Thyroid gland (tissue), 4 donors: ENCODE measurements around the gene NMUR2. TPM values are rescaled to one million over a fixed set of nuclear protein-coding genes. Genes with fewer than 3 reads are reported as not detected.
A peak's percentile ranks its signal among the peaks of the same experiment; 100 is the strongest.

Source experiments
- DNase-seq, 2 donors: peaks; one replicate each; pipeline ENCODE4 v3.0.0-alpha.2; 2019
- H3K27ac ChIP-seq, 3 donors: fragments of 200-600 bp; sonication (generic); 1 replicate in 2 of 3; 2 replicates in 1 of 3; pipeline ENCODE4 v1.5.1; 2016 to 2019; ENCODE audit warnings: mild to moderate bottlenecking in 1 of 3, moderate library complexity in 1 of 3
- H3K27me3 ChIP-seq: fragments of 200-600 bp; sonication (generic); one replicate; pipeline ENCODE4 v1.5.1; 2019
- H3K36me3 ChIP-seq, 2 donors: fragments of 200-600 bp; sonication (generic); one replicate each; pipeline ENCODE4 v1.5.1; 2016 to 2019
- H3K4me1 ChIP-seq, 2 donors: fragments of 200-600 bp; sonication (generic); one replicate each; pipeline ENCODE4 v1.5.1; 2017 to 2019
- H3K4me3 ChIP-seq, 3 donors: fragments of 200-600 bp; sonication (generic); replicated peaks in 1 of 3; 1 replicate in 2 of 3; 2 replicates in 1 of 3; pipeline ENCODE4 v1.5.1; 2016; ENCODE audit warnings: mild to moderate bottlenecking in 1 of 3
- H3K9me3 ChIP-seq: fragments of 200-600 bp; sonication (generic); one replicate; pipeline ENCODE4 v1.5.1; 2017
- POLR2A ChIP-seq, 2 donors: fragments of 450-650 bp; IDR thresholded peaks; one replicate each; pipeline ENCODE4 v1.6.1; 2017; ENCODE audit warnings: antibody characterized with exemption in 2 of 2, mild to moderate bottlenecking in 2 of 2, moderate library complexity in 1 of 2
- WGBS, 2 donors: methylation state at CpG; one replicate each; pipeline ENCODE4 v1.1.5; 2017; 5-methylcytosine and 5-hydroxymethylcytosine counted together
- intact Hi-C: fragments of 100-400 bp; cut with DNase I; formaldehyde crosslinking; loops from one replicate; pipeline ENCODE4 v1.15.1; 2023
- total RNA-seq, 4 donors: library from RNA; depleted of rRNA; stranded (reverse); fragments of >200 nt; gene quantifications; one replicate each; pipeline ENCODE4 v1.2.3, GENCODE V29; 2016
- TF ChIP-seq, protein P1 (sequence below), 6 experiments: fragments of 200-600 bp in 3 of 6; fragments of 450-650 bp in 3 of 6; sonication (generic) in 3 of 6; IDR thresholded peaks; one replicate each; pipeline ENCODE4 v1.5.1; 2016 to 2019; ENCODE audit warnings: antibody characterized with exemption in 6 of 6, mild to moderate bottlenecking in 2 of 6, inconsistent platforms in 1 of 6, moderate library complexity in 1 of 6

Gene NMUR2, protein sequence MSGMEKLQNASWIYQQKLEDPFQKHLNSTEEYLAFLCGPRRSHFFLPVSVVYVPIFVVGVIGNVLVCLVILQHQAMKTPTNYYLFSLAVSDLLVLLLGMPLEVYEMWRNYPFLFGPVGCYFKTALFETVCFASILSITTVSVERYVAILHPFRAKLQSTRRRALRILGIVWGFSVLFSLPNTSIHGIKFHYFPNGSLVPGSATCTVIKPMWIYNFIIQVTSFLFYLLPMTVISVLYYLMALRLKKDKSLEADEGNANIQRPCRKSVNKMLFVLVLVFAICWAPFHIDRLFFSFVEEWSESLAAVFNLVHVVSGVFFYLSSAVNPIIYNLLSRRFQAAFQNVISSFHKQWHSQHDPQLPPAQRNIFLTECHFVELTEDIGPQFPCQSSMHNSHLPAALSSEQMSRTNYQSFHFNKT
- 1 to 10 TPM in 1 of 4 donors, under 1 TPM in 2, not detected in 1; 0.42 to 1.9 (median 0.59) TPM for total RNA-seq

DNA sequence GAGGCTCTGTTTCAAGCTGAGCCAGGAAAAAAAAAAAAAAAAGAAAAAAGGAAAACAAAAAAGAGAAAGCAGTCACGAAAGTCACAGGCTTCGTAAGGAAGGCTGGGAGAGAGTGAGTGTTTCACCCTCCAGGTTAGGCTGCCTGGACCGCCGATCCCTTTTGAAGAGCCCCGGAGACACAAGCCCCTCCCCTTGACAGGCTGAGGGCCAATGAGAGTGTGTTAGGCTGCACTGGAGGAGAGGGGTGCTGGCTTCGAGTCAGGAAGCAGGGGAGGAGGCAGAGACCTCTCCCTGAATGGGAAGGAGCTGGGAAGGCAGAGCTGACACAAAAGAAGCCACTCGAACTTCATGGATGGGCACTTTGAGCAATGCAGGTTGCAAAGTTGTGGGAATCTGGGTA lies at the start of gene NMUR2:
Gene NMUR2, minus strand, starts transcription at position 135 of the 400 bp plus-strand sequence. CDS start 166 bp downstream, outside the sequence.
- 8% methylated on average over 7 of the region's 7 CpGs for WGBS, 2 donors
- DNase-seq, result peak; percentile 74 to 78
- Histone ChIP-seq H3K9me3 (no peaks in the 10 kb centered on the region), H3K27me3 (no peaks in the 10 kb centered on the region), H3K36me3 (no peaks in the 10 kb centered on the region), H3K27ac (no peak within 1 kb of the TSS), H3K4me3 (no peak within 1 kb of the TSS), H3K4me1 (peaks cover 0 to 9% of the 10 kb centered on the region in 2 donors)
- TF ChIP-seq, protein P1, sequence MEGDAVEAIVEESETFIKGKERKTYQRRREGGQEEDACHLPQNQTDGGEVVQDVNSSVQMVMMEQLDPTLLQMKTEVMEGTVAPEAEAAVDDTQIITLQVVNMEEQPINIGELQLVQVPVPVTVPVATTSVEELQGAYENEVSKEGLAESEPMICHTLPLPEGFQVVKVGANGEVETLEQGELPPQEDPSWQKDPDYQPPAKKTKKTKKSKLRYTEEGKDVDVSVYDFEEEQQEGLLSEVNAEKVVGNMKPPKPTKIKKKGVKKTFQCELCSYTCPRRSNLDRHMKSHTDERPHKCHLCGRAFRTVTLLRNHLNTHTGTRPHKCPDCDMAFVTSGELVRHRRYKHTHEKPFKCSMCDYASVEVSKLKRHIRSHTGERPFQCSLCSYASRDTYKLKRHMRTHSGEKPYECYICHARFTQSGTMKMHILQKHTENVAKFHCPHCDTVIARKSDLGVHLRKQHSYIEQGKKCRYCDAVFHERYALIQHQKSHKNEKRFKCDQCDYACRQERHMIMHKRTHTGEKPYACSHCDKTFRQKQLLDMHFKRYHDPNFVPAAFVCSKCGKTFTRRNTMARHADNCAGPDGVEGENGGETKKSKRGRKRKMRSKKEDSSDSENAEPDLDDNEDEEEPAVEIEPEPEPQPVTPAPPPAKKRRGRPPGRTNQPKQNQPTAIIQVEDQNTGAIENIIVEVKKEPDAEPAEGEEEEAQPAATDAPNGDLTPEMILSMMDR (IDR thresholded peaks at IDR 0.05), result no peak
- no peak for TF ChIP-seq POLR2A (IDR thresholded peaks at IDR 0.05)
- intact Hi-C loops, result no loop called here

DNA sequence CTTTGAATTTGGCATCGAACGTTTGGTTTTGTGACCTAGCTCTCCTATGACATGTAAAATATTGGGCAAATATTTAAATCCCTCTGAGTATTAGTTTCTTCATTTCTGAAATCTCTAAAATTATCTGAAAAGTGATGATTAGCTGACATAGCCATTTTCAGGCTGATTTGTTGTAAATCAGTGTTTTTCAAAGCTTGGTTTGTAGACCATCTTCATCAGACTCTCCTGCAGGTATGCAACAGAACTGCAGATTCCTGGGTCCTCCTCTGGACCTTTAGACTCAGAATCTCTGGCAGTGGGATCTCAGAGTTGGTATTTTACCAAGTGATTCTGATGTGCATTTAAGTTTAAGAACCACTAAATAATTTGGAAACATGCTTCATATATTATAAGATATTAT lies 38.9 kb upstream of the NMUR2 start:
- no peak overlapping the region for H3K27ac ChIP-seq
- H3K36me3 ChIP-seq, result no peaks in the 10 kb centered on the region
- no peaks in the 10 kb centered on the region for H3K27me3 ChIP-seq
- no peak overlapping the region for H3K4me3 ChIP-seq
- intact Hi-C loops, result no loop called here
- 81 to 88% methylated on average over 2 of the region's 2 CpGs for WGBS, 2 donors
- no peak for DNase-seq
- H3K9me3 ChIP-seq, result no peaks in the 10 kb centered on the region
- no peak for TF ChIP-seq POLR2A (IDR thresholded peaks at IDR 0.05)
- TF ChIP-seq, protein P1 (IDR thresholded peaks at IDR 0.05), result no peak
- H3K4me1 ChIP-seq, result no peaks in the 10 kb centered on the region

DNA sequence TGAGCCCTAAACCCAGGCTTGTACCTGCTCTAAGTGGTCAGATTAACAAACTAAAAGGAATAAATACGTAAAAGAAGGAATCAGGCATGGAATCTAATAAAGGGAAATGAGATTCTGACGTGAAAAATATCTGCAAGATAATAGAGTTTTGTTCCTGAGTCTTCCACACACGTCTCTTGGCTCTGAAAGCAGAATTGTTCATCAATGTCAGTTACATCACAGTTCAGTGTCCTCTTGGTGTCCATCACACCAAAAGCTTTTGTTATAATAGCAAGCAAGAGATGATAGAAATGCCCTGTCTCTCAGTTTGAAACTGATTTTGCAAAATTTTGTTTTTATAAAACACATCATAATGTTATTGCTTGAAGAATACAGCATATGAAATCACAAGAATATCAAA lies 34.7 kb upstream of the NMUR2 start:
- 80 to 84% methylated on average over 3 of the region's 3 CpGs for WGBS, 2 donors
- Histone ChIP-seq H3K9me3 (no peaks in the 10 kb centered on the region), H3K4me1 (no peaks in the 10 kb centered on the region), H3K27ac (no peak overlapping the region), H3K4me3 (no peak overlapping the region), H3K36me3 (no peaks in the 10 kb centered on the region), H3K27me3 (no peaks in the 10 kb centered on the region)
- no peak for DNase-seq
- intact Hi-C loops, result no loop called here
- no peak for TF ChIP-seq POLR2A (IDR thresholded peaks at IDR 0.05)
- TF ChIP-seq, protein P1 (IDR thresholded peaks at IDR 0.05), result no peak

DNA sequence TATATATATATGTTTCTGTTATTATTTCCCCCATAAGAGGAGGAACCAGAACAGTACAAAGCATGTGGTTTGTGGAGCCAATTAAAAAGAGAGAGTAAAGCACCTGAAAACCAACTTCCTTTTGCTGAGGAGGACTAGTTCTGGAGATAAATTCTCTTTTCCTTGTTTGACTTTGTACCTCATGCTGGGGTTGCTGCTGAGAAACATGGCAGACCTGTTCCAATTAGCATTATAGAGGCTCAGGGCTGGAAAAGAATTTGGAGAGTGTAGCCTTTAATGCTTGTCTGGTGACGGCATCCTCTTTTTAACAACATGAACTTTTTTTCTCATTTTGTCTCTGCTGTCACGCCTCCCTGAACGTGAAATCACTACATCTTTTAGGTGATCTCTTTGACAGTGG lies 32.8 kb upstream of the NMUR2 start:
- no peaks in the 10 kb centered on the region for H3K4me1 ChIP-seq
- no peak for DNase-seq
- intact Hi-C loops, result no loop called here
- H3K4me3 ChIP-seq, result no peak overlapping the region
- no peak overlapping the region for H3K27ac ChIP-seq
- no peaks in the 10 kb centered on the region for H3K36me3 ChIP-seq
- H3K27me3 ChIP-seq, result no peaks in the 10 kb centered on the region
- TF ChIP-seq, protein P1 (IDR thresholded peaks at IDR 0.05), result no peak
- no peak for TF ChIP-seq POLR2A (IDR thresholded peaks at IDR 0.05)
- H3K9me3 ChIP-seq, result no peaks in the 10 kb centered on the region
- 60 to 62% methylated on average over 3 of the region's 3 CpGs for WGBS, 2 donors

DNA sequence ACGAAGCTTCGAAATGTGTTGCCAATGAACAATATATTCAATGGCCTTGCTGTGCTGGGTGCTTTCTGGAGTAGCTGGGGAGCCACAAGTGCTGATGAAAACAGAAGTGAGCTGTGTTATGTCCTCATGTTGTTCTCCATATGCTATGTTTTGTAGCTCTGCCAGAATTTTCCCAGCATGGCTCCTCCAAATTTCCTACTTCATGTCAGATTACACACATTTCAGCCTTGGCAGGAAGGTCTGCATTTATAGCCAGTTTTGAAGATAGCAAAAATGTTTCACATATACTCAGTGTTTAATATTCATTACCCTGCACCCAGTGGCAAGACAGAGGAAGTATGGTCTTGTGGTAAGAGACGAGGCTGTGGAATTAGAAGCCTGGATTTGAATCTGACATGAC lies 22.6 kb upstream of the NMUR2 start:
- H3K9me3 ChIP-seq, result no peaks in the 10 kb centered on the region
- H3K36me3 ChIP-seq, result no peaks in the 10 kb centered on the region
- intact Hi-C loops, result no loop called here
- 70 to 85% methylated on average over 3 of the region's 3 CpGs for WGBS, 2 donors
- TF ChIP-seq, protein P1 (IDR thresholded peaks at IDR 0.05), result no peak
- no peak for TF ChIP-seq POLR2A (IDR thresholded peaks at IDR 0.05)
- H3K4me1 ChIP-seq, result no peaks in the 10 kb centered on the region
- no peak overlapping the region for H3K4me3 ChIP-seq
- no peak overlapping the region for H3K27ac ChIP-seq
- DNase-seq, result no peak
- H3K27me3 ChIP-seq, result no peaks in the 10 kb centered on the region
